ENCODE data around the gene RDH16. TPM values are rescaled to one million over a fixed set of nuclear protein-coding genes. Genes with fewer than 3 reads are reported as not detected.

RDH16 gene
- total RNA-seq, 1 experiment from 2014 or later = 0.39 TPM

DNA sequence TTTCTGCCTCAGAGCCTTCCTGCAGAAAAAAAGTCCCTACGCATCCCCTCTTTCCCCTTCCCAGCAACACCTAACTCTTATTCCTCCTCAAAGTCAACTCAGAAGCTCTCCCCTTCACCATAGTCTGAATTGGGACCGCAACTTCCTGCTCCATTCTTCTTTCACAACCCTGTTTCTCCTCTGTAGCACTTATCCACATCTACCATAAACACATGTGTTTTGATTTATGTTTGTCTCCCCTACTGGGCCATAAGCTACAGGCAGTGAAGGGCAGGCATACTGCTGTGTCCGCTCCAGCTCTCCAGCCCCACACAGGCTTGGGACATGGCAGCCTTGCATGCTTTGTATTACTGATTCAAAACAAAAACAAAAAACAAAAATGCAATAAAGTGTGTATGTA is 29.1 kb downstream of the RDH16 start:
- no peak for DNase-seq
- H3K36me3 ChIP-seq (ENCODE audit: control insufficient read depth, insufficient read depth, low read length) = no peaks in the 10 kb centered on the region
- Mint-ChIP-seq H3K27me3 (ENCODE audit: insufficient read depth, unreplicated experiment) (peaks cover 4% of the 10 kb centered on the region), H3K4me3 (ENCODE audit: unreplicated experiment) (no peak overlapping the region), H3K4me1 (ENCODE audit: low read depth, unreplicated experiment) (no peaks in the 10 kb centered on the region), H3K27ac (ENCODE audit: unreplicated experiment) (no peak overlapping the region), H3K9me3 (ENCODE audit: unreplicated experiment) (no peaks in the 10 kb centered on the region), H3K36me3 (ENCODE audit: insufficient read depth, unreplicated experiment) (no peaks in the 10 kb centered on the region)
- ChIA-PET CTCF (no interaction called here), POLR2A (no interaction called here)
- no peaks in the 10 kb centered on the region for H3K4me1 ChIP-seq
- no peak overlapping the region for H3K4me3 ChIP-seq (ENCODE audit: low read depth, low read length)
- TF ChIP-seq, protein P1, sequence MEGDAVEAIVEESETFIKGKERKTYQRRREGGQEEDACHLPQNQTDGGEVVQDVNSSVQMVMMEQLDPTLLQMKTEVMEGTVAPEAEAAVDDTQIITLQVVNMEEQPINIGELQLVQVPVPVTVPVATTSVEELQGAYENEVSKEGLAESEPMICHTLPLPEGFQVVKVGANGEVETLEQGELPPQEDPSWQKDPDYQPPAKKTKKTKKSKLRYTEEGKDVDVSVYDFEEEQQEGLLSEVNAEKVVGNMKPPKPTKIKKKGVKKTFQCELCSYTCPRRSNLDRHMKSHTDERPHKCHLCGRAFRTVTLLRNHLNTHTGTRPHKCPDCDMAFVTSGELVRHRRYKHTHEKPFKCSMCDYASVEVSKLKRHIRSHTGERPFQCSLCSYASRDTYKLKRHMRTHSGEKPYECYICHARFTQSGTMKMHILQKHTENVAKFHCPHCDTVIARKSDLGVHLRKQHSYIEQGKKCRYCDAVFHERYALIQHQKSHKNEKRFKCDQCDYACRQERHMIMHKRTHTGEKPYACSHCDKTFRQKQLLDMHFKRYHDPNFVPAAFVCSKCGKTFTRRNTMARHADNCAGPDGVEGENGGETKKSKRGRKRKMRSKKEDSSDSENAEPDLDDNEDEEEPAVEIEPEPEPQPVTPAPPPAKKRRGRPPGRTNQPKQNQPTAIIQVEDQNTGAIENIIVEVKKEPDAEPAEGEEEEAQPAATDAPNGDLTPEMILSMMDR (IDR thresholded peaks at IDR 0.05; ENCODE audit: insufficient read depth in 1 of 2, low read depth in 1 of 2, low read length in 1 of 2, severe bottlenecking in 1 of 2, unreplicated experiment in 1 of 2) = no peak
- intact Hi-C loops (cut with micrococcal nuclease; ENCODE audit: unreplicated experiment) = no loop called here
- no peaks in the 10 kb centered on the region for H3K9me3 ChIP-seq
- no TSS peak for BruUV-seq (replicated peaks)
- H3K27me3 ChIP-seq (replicated peaks; ENCODE audit: control insufficient read depth, insufficient read depth, low read length) = no peaks in the 10 kb centered on the region

- H3K4me1 Mint-ChIP-seq (ENCODE audit: low read depth, unreplicated experiment) = no peaks in the 10 kb centered on the region
- DNase-seq = no peak
- Histone ChIP-seq H3K36me3 (ENCODE audit: control insufficient read depth, insufficient read depth, low read length) (no peaks in the 10 kb centered on the region), H3K27me3 (replicated peaks; ENCODE audit: control insufficient read depth, insufficient read depth, low read length) (no peaks in the 10 kb centered on the region), H3K4me1 (no peaks in the 10 kb centered on the region), H3K4me3 (ENCODE audit: low read depth, low read length) (no peak overlapping the region), H3K9me3 (no peaks in the 10 kb centered on the region)
- intact Hi-C loops (cut with micrococcal nuclease; ENCODE audit: unreplicated experiment) = no loop called here
- POLR2A ChIA-PET = no interaction called here
- TF ChIP-seq, protein P1 (IDR thresholded peaks at IDR 0.05; ENCODE audit: insufficient read depth in 1 of 2, low read depth in 1 of 2, low read length in 1 of 2, severe bottlenecking in 1 of 2, unreplicated experiment in 1 of 2) = no peak
- no peaks in the 10 kb centered on the region for H3K36me3 Mint-ChIP-seq (ENCODE audit: insufficient read depth, unreplicated experiment)
- H3K27ac Mint-ChIP-seq (ENCODE audit: unreplicated experiment) = no peak overlapping the region
- H3K9me3 Mint-ChIP-seq (ENCODE audit: unreplicated experiment) = no peaks in the 10 kb centered on the region
- BruUV-seq (replicated peaks) = no TSS peak
- H3K4me3 Mint-ChIP-seq (ENCODE audit: unreplicated experiment) = no peak overlapping the region
- H3K27me3 Mint-ChIP-seq (ENCODE audit: insufficient read depth, unreplicated experiment) = peaks cover 4% of the 10 kb centered on the region
- CTCF ChIA-PET = interaction anchor here (1.1 kb wide), 1 partner anchor 74 kb away, joined by 3 read pairs; no protein-coding TSS in a partner anchor
Measured at GRCh38 chr12:56927281-56927680, 30.1 kb downstream of the RDH16 start.

DNA sequence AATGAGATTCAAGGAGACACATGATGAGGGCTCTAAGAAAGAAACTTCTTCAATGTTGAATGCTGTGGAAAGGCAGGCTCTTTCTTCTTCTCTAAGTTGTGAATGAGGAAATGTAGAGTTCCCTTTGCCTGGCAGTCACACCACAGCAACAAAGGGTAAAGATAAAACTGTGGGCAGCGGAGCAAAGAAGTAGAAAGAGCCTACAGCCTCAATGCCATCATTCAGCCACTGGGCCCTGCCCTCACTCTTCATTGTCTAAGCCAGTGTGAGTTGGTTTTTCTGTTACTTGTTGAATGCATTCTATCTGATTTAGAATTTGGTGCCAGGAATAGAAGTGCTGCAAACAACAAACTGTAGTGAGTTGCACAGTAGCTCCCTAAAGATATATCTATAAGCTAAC is 35.4 kb downstream of the RDH16 start:
- H3K9me3 ChIP-seq = no peaks in the 10 kb centered on the region
- CTCF ChIA-PET = no interaction called here
- no peaks in the 10 kb centered on the region for H3K27me3 Mint-ChIP-seq (ENCODE audit: insufficient read depth, unreplicated experiment)
- no peaks in the 10 kb centered on the region for H3K27me3 ChIP-seq (replicated peaks; ENCODE audit: control insufficient read depth, insufficient read depth, low read length)
- intact Hi-C loops (cut with micrococcal nuclease; ENCODE audit: unreplicated experiment) = no loop called here
- no peaks in the 10 kb centered on the region for H3K4me1 ChIP-seq
- no peak overlapping the region for H3K4me3 ChIP-seq (ENCODE audit: low read depth, low read length)
- no peak overlapping the region for H3K4me3 Mint-ChIP-seq (ENCODE audit: unreplicated experiment)
- no peak overlapping the region for H3K27ac Mint-ChIP-seq (ENCODE audit: unreplicated experiment)
- no TSS peak for BruUV-seq (replicated peaks)
- no peaks in the 10 kb centered on the region for H3K4me1 Mint-ChIP-seq (ENCODE audit: low read depth, unreplicated experiment)
- POLR2A ChIA-PET = no interaction called here
- H3K36me3 Mint-ChIP-seq (ENCODE audit: insufficient read depth, unreplicated experiment) = no peaks in the 10 kb centered on the region
- H3K9me3 Mint-ChIP-seq (ENCODE audit: unreplicated experiment) = no peaks in the 10 kb centered on the region
- TF ChIP-seq, protein P1 (IDR thresholded peaks at IDR 0.05; ENCODE audit: insufficient read depth in 1 of 2, low read depth in 1 of 2, low read length in 1 of 2, severe bottlenecking in 1 of 2, unreplicated experiment in 1 of 2) = no peak
- no peak for DNase-seq
- H3K36me3 ChIP-seq (ENCODE audit: control insufficient read depth, insufficient read depth, low read length) = no peaks in the 10 kb centered on the region
